Measurements from ENCODE around the gene PRKCA. TPM values are rescaled to one million over a fixed set of nuclear protein-coding genes. Genes with fewer than 3 reads are reported as not detected.
A peak's percentile ranks its signal among the peaks of the same experiment; 100 is the strongest.

The PRKCA gene
- total RNA-seq, 2 experiments from 2014 or later: 84.4 to 87.9 TPM

GRCh38 chr17:66523378-66524200, 221.2 kb downstream of the PRKCA start:
- Mint-ChIP-seq H3K36me3 (ENCODE audit: low read depth) (peaks cover 46% of the 10 kb centered on the region), H3K27me3 (no peaks in the 10 kb centered on the region), H3K4me3 (no peak overlapping the region), H3K27ac (peak overlapping the region; percentile 15), H3K4me1 (ENCODE audit: low read depth) (peaks cover 69% of the 10 kb centered on the region), H3K9me3 (peaks cover 6% of the 10 kb centered on the region)
- intact Hi-C loops (cut with micrococcal nuclease): no loop called here
- CTCF ChIA-PET: interaction anchor here (1.1 kb wide), 1 partner anchor 12 kb away, joined by 3 read pairs; no protein-coding TSS in a partner anchor
- DNase-seq (no peak), ATAC-seq (no peak)
- POLR2A ChIA-PET: interaction anchor here (0.7 to 1.0 kb wide), 3 partner anchors 13 to 228 kb away, joined by 3 to 4 read pairs (median 3); no protein-coding TSS in a partner anchor
- TF ChIP-seq CTCF (IDR thresholded peaks at IDR 0.05): no peak

- POLR2A ChIA-PET: no interaction called here
- ATAC-seq: peak; percentile 45
- Mint-ChIP-seq H3K4me1 (ENCODE audit: low read depth) (peaks cover 59% of the 10 kb centered on the region), H3K27me3 (no peaks in the 10 kb centered on the region), H3K4me3 (no peak overlapping the region), H3K27ac (no peak overlapping the region), H3K36me3 (ENCODE audit: low read depth) (peaks cover 51% of the 10 kb centered on the region), H3K9me3 (peaks cover 6% of the 10 kb centered on the region)
- CTCF ChIA-PET: interaction anchor here (0.8 to 1.6 kb wide), 2 partner anchors 36 to 42 kb away, joined by 3 to 5 read pairs; no protein-coding TSS in a partner anchor
- DNase-seq: peak; percentile 33
- intact Hi-C loops (cut with micrococcal nuclease): no loop called here
- no peak for TF ChIP-seq CTCF (IDR thresholded peaks at IDR 0.05)
These were observed 222.5 kb downstream of the PRKCA start for GRCh38 chr17:66524877-66525276.

GRCh38 chr17:66525338-66525737, 222.9 kb downstream of the PRKCA start:
- no peak for DNase-seq
- POLR2A ChIA-PET: interaction anchor here (1.2 kb wide), 1 partner anchor 24 kb away, joined by 3 read pairs; no protein-coding TSS in a partner anchor
- CTCF ChIA-PET: interaction anchor here (0.8 to 1.6 kb wide), 2 partner anchors 35 to 42 kb away, joined by 3 to 5 read pairs; no protein-coding TSS in a partner anchor

GRCh38 chr17:66526827-66527226, 224.4 kb downstream of the PRKCA start:
- no peak for ATAC-seq
- H3K27me3 Mint-ChIP-seq: no peaks in the 10 kb centered on the region
- H3K4me1 Mint-ChIP-seq (ENCODE audit: low read depth): peaks cover 64% of the 10 kb centered on the region
- intact Hi-C loops (cut with micrococcal nuclease): no loop called here
- ChIA-PET CTCF (interaction anchor here (1.0 kb wide), 2 partner anchors 10 to 39 kb away, joined by 3 read pairs; no protein-coding TSS in a partner anchor), POLR2A (interaction anchor here (1.6 kb wide), 1 partner anchor 14 kb away, joined by 4 read pairs; no protein-coding TSS in a partner anchor)
- no peak for TF ChIP-seq CTCF (IDR thresholded peaks at IDR 0.05)
- H3K4me3 Mint-ChIP-seq: no peak overlapping the region
- peaks cover 6% of the 10 kb centered on the region for H3K9me3 Mint-ChIP-seq
- H3K27ac Mint-ChIP-seq: no peak overlapping the region
- peaks cover 55% of the 10 kb centered on the region for H3K36me3 Mint-ChIP-seq (ENCODE audit: low read depth)
- DNase-seq: no peak

More at GRCh38 chr17:66525338-66525737, 222.9 kb downstream of the PRKCA start:
- no peaks in the 10 kb centered on the region for H3K27me3 Mint-ChIP-seq
- no peak overlapping the region for H3K4me3 Mint-ChIP-seq
- H3K9me3 Mint-ChIP-seq: peaks cover 6% of the 10 kb centered on the region
- TF ChIP-seq CTCF (IDR thresholded peaks at IDR 0.05): no peak
- intact Hi-C loops (cut with micrococcal nuclease): no loop called here
- ATAC-seq: no peak
- peaks cover 55% of the 10 kb centered on the region for H3K36me3 Mint-ChIP-seq (ENCODE audit: low read depth)
- H3K27ac Mint-ChIP-seq: peak overlapping the region; percentile 50
- H3K4me1 Mint-ChIP-seq (ENCODE audit: low read depth): peaks cover 63% of the 10 kb centered on the region

- intact Hi-C loops (cut with micrococcal nuclease): no loop called here
- Mint-ChIP-seq H3K4me1 (ENCODE audit: low read depth) (peaks cover 62% of the 10 kb centered on the region), H3K36me3 (ENCODE audit: low read depth) (peaks cover 52% of the 10 kb centered on the region), H3K27me3 (no peaks in the 10 kb centered on the region), H3K9me3 (peaks cover 6% of the 10 kb centered on the region), H3K27ac (no peak overlapping the region), H3K4me3 (no peak overlapping the region)
- no peak for DNase-seq
- no peak for ATAC-seq
- no peak for TF ChIP-seq CTCF (IDR thresholded peaks at IDR 0.05)
- CTCF ChIA-PET: no interaction called here
- POLR2A ChIA-PET: interaction anchor here (1.6 kb wide), 1 partner anchor 14 kb away, joined by 4 read pairs; no protein-coding TSS in a partner anchor
These were observed 224.9 kb downstream of the PRKCA start for GRCh38 chr17:66527335-66527734.
